ENCODE measurements around the gene IQSEC1. TPM values are rescaled to one million over a fixed set of nuclear protein-coding genes. Genes with fewer than 3 reads are reported as not detected.

The IQSEC1 gene
- total and polyA plus RNA-seq, 2 of the 8 experiments (the other 6 are each of a cell fraction or from before 2014, with no cell fraction given) = 6.8 to 28.8 TPM

- no peaks in the 10 kb centered on the region for H3K79me1 ChIP-seq (ENCODE audit: low read depth, low read length)
- H3K23me2 ChIP-seq (ENCODE audit: low read depth, low read length) = no peaks in the 10 kb centered on the region; the same call in 1 of the 2 replicates
- no peak overlapping the region for H2BK20ac ChIP-seq (ENCODE audit: low read length)
- ChIA-PET POLR2A (ENCODE audit: partially characterized antibody) (interaction anchor here (1.3 kb wide), 1 partner anchor 11 kb away, joined by 3 read pairs; no protein-coding TSS in a partner anchor), CTCF (ENCODE audit: partially characterized antibody) (interaction anchor here (1.7 to 4.2 kb wide), 3 partner anchors 9 to 107 kb away, joined by 3 to 47 read pairs (median 5); no protein-coding TSS in a partner anchor)
- 84% methylated on average over 13 of the region's 13 CpGs; no CpG with 5 or more reads in 1 of the 2 experiments for WGBS, 2 experiments (ENCODE audit: extremely low coverage in 1 of 2, insufficient coverage in 1 of 2, insufficient read length in 1 of 2, insufficient replicate concordance in 2 of 2, low coverage in 1 of 2, low lambda C conversion rate in 2 of 2, missing lambda C conversion rate in 1 of 2)
- H3K18ac ChIP-seq (ENCODE audit: extremely low read depth, low read length) = no peak overlapping the region
- no peak overlapping the region for H2BK120ac ChIP-seq (replicated peaks; ENCODE audit: low read depth, low read length)
- no peak overlapping the region for H3K4me3 ChIP-seq (ENCODE audit: extremely low read depth in 1 of 4, insufficient read depth in 2 of 4, low read depth in 3 of 4, low read length in 4 of 4)
- H4K8ac ChIP-seq (ENCODE audit: extremely low read depth, insufficient read depth, low read length) = no peak overlapping the region
- H3K4ac ChIP-seq (replicated peaks; ENCODE audit: insufficient read length, low read depth, low read length) = no peak overlapping the region
- H4K20me1 ChIP-seq (replicated peaks in 1 of 2; ENCODE audit: control insufficient read depth in 1 of 2, insufficient read depth in 2 of 2, low read length in 2 of 2) = no peaks in the 10 kb centered on the region
- H3K4me2 ChIP-seq (ENCODE audit: insufficient read depth in 1 of 2, low read depth in 2 of 2, low read length in 2 of 2) = no peak overlapping the region
- no peaks in the 10 kb centered on the region for H3K36me3 ChIP-seq (ENCODE audit: control insufficient read depth in 2 of 4, insufficient read depth in 4 of 4, low read length in 3 of 4)
- no peaks in the 10 kb centered on the region for H3K27me3 ChIP-seq (replicated peaks in 1 of 4; ENCODE audit: control insufficient read depth in 3 of 4, extremely low read depth in 1 of 4, insufficient read depth in 3 of 4, low read length in 3 of 4)
- no peak overlapping the region for H2BK12ac ChIP-seq (ENCODE audit: low read depth, low read length)
- no peak overlapping the region for H2BK15ac ChIP-seq (ENCODE audit: low read length)
- H2AK5ac ChIP-seq (ENCODE audit: low read depth, low read length) = no peak overlapping the region
- DNase-seq (ENCODE audit: low read depth in 1 of 2, low spot score in 2 of 2) (no peak), FAIRE-seq (no peak)
- no peaks in the 10 kb centered on the region for H3K9me3 ChIP-seq (ENCODE audit: insufficient read depth in 2 of 2, low read depth in 1 of 2, low read length in 1 of 2)
- H3K79me2 ChIP-seq (ENCODE audit: control insufficient read depth in 1 of 2, insufficient read depth in 2 of 2, low read length in 2 of 2) = no peaks in the 10 kb centered on the region
- peaks cover 0 to 3% (median 0%) of the 10 kb centered on the region in 4 experiments; a peak in 1 of 7 replicates for H3K4me1 ChIP-seq (replicated peaks in 1 of 4; ENCODE audit: control insufficient read depth in 3 of 4, insufficient read depth in 4 of 4, low read length in 3 of 4)
- no peak overlapping the region for H2AFZ ChIP-seq (ENCODE audit: low read length)
- H3K27ac ChIP-seq (ENCODE audit: low read depth, low read length) = no peak overlapping the region
- H4K5ac ChIP-seq (ENCODE audit: insufficient read length, low read depth, low read length) = no peak overlapping the region
- no peak overlapping the region for H3K23ac ChIP-seq (ENCODE audit: insufficient read length)
- no peak overlapping the region for H3K56ac ChIP-seq (replicated peaks; ENCODE audit: insufficient read length, low read depth, low read length)
- no peak overlapping the region for H3K9ac ChIP-seq (replicated peaks in 1 of 4; ENCODE audit: extremely low read depth in 1 of 4, low read depth in 3 of 4, low read length in 3 of 4)
- no peak overlapping the region for H3K14ac ChIP-seq (ENCODE audit: insufficient read length)
- H4K91ac ChIP-seq (replicated peaks; ENCODE audit: insufficient read length, low read length) = no peak overlapping the region
- H2BK5ac ChIP-seq (ENCODE audit: low read depth, low read length) = no peak overlapping the region
- no peak for TF ChIP-seq RNF2 (IDR thresholded peaks at IDR 0.05; ENCODE audit: borderline replicate concordance, low read depth, low read length, missing control alignments, poor library complexity, severe bottlenecking)
- TF ChIP-seq TBP (IDR thresholded peaks at IDR 0.05; ENCODE audit: low read depth, low read length) = no peak
- TF ChIP-seq SRF (IDR thresholded peaks at IDR 0.05; ENCODE audit: low read depth, low read length) = no peak
- no peak for TF ChIP-seq PHF8 (conservative IDR thresholded peaks at IDR 0.05; ENCODE audit: low read depth, low read length)
- no peak for TF ChIP-seq NANOG (IDR thresholded peaks at IDR 0.05; ENCODE audit: insufficient read depth, low read depth, low read length, poor library complexity, severe bottlenecking)
- no peak for TF ChIP-seq TAF7 (optimal IDR thresholded peaks at IDR 0.05; ENCODE audit: borderline replicate concordance, low read depth, low read length)
- TF ChIP-seq ATF2 (IDR thresholded peaks at IDR 0.05; ENCODE audit: low read length) = no peak
- TF ChIP-seq HDAC6 (IDR thresholded peaks at IDR 0.05; ENCODE audit: low read depth, low read length) = no peak
- TF ChIP-seq SIX5 (IDR thresholded peaks at IDR 0.05; ENCODE audit: low read depth, low read length) = no peak
- TF ChIP-seq TEAD4 (IDR thresholded peaks at IDR 0.05; ENCODE audit: low read depth, low read length) = no peak
- no peak for TF ChIP-seq SP4 (IDR thresholded peaks at IDR 0.05; ENCODE audit: low read length)
- no peak for TF ChIP-seq SP2 (IDR thresholded peaks at IDR 0.05; ENCODE audit: low read length)
- TF ChIP-seq JUND (IDR thresholded peaks at IDR 0.05; ENCODE audit: low read length) = no peak
Measured at GRCh38 chr3:13082677-13083076, 9.4 kb upstream of the IQSEC1 start.
